ENCODE results near the gene STON2.

GRCh38 chr14:81331229-81332021 is 68.7 kb downstream of the STON2 start:
- no peak for TF ChIP-seq REST (IDR thresholded peaks at IDR 0.05; ENCODE audit: insufficient read depth in 1 of 2, low read depth in 2 of 2, low read length in 1 of 2)
- TF ChIP-seq CTCF (IDR thresholded peaks at IDR 0.05): no peak
